Activated naive CD4-positive, alpha-beta T cell (primary cell): ENCODE measurements around the gene NSD1.
"Not testable (repeated sequence)": the region's sequence is repeated elsewhere in the genome, so short reads cannot be mapped to it uniquely, and the experiment has no call there.

Source experiments
- DNase-seq, 4 experiments: peaks; one replicate each; lab custom pipeline; 2025; lab: John Stamatoyannopoulos, UW

NSD1 gene

GRCh38 chr5:177330991-177331842 is 197.6 kb downstream of the NSD1 start:
- no peak for DNase-seq

- DNase-seq: no peak
Measured at GRCh38 chr5:177332031-177332895, 198.7 kb downstream of the NSD1 start.

- no peak for DNase-seq
Measured at GRCh38 chr5:177332896-177333260, 199.3 kb downstream of the NSD1 start.

- DNase-seq: no peak
Measured at GRCh38 chr5:177333420-177334154, 200.0 kb downstream of the NSD1 start.

- no peak for DNase-seq
Measured at GRCh38 chr5:177334155-177334551, 200.6 kb downstream of the NSD1 start.

- DNase-seq: no peak
Measured at GRCh38 chr5:177334781-177335700, 201.5 kb downstream of the NSD1 start.

GRCh38 chr5:177335701-177336065 is 202.1 kb downstream of the NSD1 start:
- DNase-seq: no peak

GRCh38 chr5:177336112-177336511 is 202.5 kb downstream of the NSD1 start:
- DNase-seq: no peak

GRCh38 chr5:177336603-177337494 is 203.3 kb downstream of the NSD1 start:
- DNase-seq: no peak

GRCh38 chr5:177338251-177339106 is 204.9 kb downstream of the NSD1 start:
- no peak for DNase-seq

GRCh38 chr5:177339107-177339638 is 205.6 kb downstream of the NSD1 start:
- DNase-seq: no peak

- DNase-seq: not testable (repeated sequence)
Measured at GRCh38 chr5:177343000-177343399, 209.4 kb downstream of the NSD1 start.

- DNase-seq: no peak
Measured at GRCh38 chr5:177343777-177344176, 210.2 kb downstream of the NSD1 start.

- no peak for DNase-seq
Measured at GRCh38 chr5:177344891-177345290, 211.3 kb downstream of the NSD1 start.

- no peak for DNase-seq
Measured at GRCh38 chr5:177346820-177347219, 213.2 kb downstream of the NSD1 start.

GRCh38 chr5:177347699-177348098 is 214.1 kb downstream of the NSD1 start:
- DNase-seq: no peak

GRCh38 chr5:177349362-177349647 is 215.7 kb downstream of the NSD1 start:
- DNase-seq: no peak

GRCh38 chr5:177349762-177350161 is 216.2 kb downstream of the NSD1 start:
- DNase-seq: no peak
